Peyer's patch (tissue), 4 donors: Measurements from ENCODE around the gene SMG7. TPM values are rescaled to one million over a fixed set of nuclear protein-coding genes. Genes with fewer than 3 reads are reported as not detected.

ENCODE experiments used
- DNase-seq, 3 donors: peaks; one replicate each; pipeline ENCODE4 v3.0.0-alpha.2; 2017 to 2019
- H3K27ac ChIP-seq, 4 donors: fragments of 200-600 bp; sonication (generic); one replicate each; pipeline ENCODE4 v1.5.1; 2016 to 2019
- H3K27me3 ChIP-seq, 2 donors: fragments of 200-600 bp; sonication (generic); one replicate each; pipeline ENCODE4 v1.5.1; 2019
- H3K36me3 ChIP-seq, 3 donors: fragments of 200-600 bp; sonication (generic); one replicate each; pipeline ENCODE4 v1.5.1; 2016 to 2019
- H3K4me1 ChIP-seq, 4 donors: fragments of 200-600 bp; sonication (generic); one replicate each; pipeline ENCODE4 v1.5.1; 2016 to 2019
- H3K4me3 ChIP-seq, 4 donors: fragments of 200-600 bp; sonication (generic); 1 replicate in 3 of 4; 2 replicates in 1 of 4; pipeline ENCODE4 v1.5.1; 2016 to 2019; ENCODE audit warnings: mild to moderate bottlenecking in 1 of 4
- H3K9me3 ChIP-seq, 4 donors: fragments of 200-600 bp; sonication (generic); one replicate each; pipeline ENCODE4 v1.5.1; 2016 to 2019; ENCODE audit warnings: mild to moderate bottlenecking in 1 of 4
- POLR2A ChIP-seq, 2 donors: fragments of 450-650 bp; IDR thresholded peaks; one replicate each; pipeline ENCODE4 v1.5.1; 2017; ENCODE audit warnings: antibody characterized with exemption in 2 of 2, mild to moderate bottlenecking in 2 of 2, moderate library complexity in 2 of 2
- total RNA-seq, 4 donors: library from RNA; depleted of rRNA; stranded (reverse); fragments of >200 nt; gene quantifications; one replicate each; pipeline ENCODE4 v1.1.0, GENCODE V29; 2016
- TF ChIP-seq, protein P1 (sequence below), 6 experiments: fragments of 450-650 bp in 4 of 6; fragments of 200-600 bp in 2 of 6; sonication (generic) in 1 of 6; IDR thresholded peaks; one replicate each; pipeline ENCODE4 v1.5.1; 2017 to 2019; ENCODE audit warnings: antibody characterized with exemption in 6 of 6, mild to moderate bottlenecking in 3 of 6, moderate library complexity in 1 of 6

Gene SMG7
- total RNA-seq, 4 donors from 2014 or later, result 46.2 to 72.7 (median 54.3) TPM

- TF ChIP-seq POLR2A (IDR thresholded peaks at IDR 0.05), result no peak
- H3K27ac ChIP-seq, result no peak overlapping the region
- H3K4me1 ChIP-seq, result peaks cover 0 to 30% (median 8%) of the 10 kb centered on the region in 4 donors
- no peaks in the 10 kb centered on the region for H3K36me3 ChIP-seq
- no peak overlapping the region for H3K4me3 ChIP-seq
- H3K9me3 ChIP-seq, result no peaks in the 10 kb centered on the region
- no peaks in the 10 kb centered on the region for H3K27me3 ChIP-seq
- no peak for DNase-seq
These were observed 8.7 kb downstream of the SMG7 start for GRCh38 chr1:183480971-183481441.

GRCh38 chr1:183483224-183483623 is 10.9 kb downstream of the SMG7 start:
- Histone ChIP-seq H3K27me3 (no peaks in the 10 kb centered on the region), H3K4me1 (peaks cover 0 to 22% (median 7%) of the 10 kb centered on the region in 4 donors), H3K27ac (no peak overlapping the region), H3K36me3 (no peaks in the 10 kb centered on the region), H3K4me3 (no peak overlapping the region), H3K9me3 (no peaks in the 10 kb centered on the region)
- no peak for DNase-seq
- TF ChIP-seq POLR2A (IDR thresholded peaks at IDR 0.05), result no peak
- TF ChIP-seq, protein P1, sequence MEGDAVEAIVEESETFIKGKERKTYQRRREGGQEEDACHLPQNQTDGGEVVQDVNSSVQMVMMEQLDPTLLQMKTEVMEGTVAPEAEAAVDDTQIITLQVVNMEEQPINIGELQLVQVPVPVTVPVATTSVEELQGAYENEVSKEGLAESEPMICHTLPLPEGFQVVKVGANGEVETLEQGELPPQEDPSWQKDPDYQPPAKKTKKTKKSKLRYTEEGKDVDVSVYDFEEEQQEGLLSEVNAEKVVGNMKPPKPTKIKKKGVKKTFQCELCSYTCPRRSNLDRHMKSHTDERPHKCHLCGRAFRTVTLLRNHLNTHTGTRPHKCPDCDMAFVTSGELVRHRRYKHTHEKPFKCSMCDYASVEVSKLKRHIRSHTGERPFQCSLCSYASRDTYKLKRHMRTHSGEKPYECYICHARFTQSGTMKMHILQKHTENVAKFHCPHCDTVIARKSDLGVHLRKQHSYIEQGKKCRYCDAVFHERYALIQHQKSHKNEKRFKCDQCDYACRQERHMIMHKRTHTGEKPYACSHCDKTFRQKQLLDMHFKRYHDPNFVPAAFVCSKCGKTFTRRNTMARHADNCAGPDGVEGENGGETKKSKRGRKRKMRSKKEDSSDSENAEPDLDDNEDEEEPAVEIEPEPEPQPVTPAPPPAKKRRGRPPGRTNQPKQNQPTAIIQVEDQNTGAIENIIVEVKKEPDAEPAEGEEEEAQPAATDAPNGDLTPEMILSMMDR (IDR thresholded peaks at IDR 0.05), result no peak

DNA sequence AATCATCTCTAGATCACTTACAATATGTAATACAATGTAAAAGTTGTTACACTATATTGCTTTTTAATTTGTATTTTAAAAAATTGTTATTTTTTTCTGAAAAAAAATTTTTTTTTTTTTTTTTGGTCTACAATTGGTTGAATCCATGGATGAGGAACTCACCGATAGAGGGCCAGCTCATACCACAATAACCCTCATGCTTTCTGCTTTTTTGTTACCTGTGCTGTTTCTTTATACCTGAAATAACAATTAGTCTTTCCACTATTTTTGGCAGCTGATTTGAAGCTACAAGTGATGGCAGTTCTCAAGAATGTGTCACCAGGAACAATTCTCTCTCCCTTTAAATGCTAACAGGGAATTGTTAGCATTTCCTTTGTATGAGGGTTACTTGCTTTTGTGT is 12.0 kb downstream of the SMG7 start:
- Histone ChIP-seq H3K4me3 (no peak overlapping the region), H3K27ac (no peak overlapping the region), H3K9me3 (no peaks in the 10 kb centered on the region), H3K36me3 (no peaks in the 10 kb centered on the region), H3K27me3 (no peaks in the 10 kb centered on the region), H3K4me1 (peaks cover 0 to 12% (median 4%) of the 10 kb centered on the region in 4 donors)
- no peak for DNase-seq
- no peak for TF ChIP-seq POLR2A (IDR thresholded peaks at IDR 0.05)
- TF ChIP-seq, protein P1 (IDR thresholded peaks at IDR 0.05), result no peak

- no peak for TF ChIP-seq POLR2A (IDR thresholded peaks at IDR 0.05)
- TF ChIP-seq, protein P1 (IDR thresholded peaks at IDR 0.05), result no peak
- H3K4me3 ChIP-seq, result no peak overlapping the region
- no peaks in the 10 kb centered on the region for H3K9me3 ChIP-seq
- H3K27me3 ChIP-seq, result no peaks in the 10 kb centered on the region
- no peaks in the 10 kb centered on the region for H3K36me3 ChIP-seq
- peaks cover 0 to 8% (median 4%) of the 10 kb centered on the region in 4 donors for H3K4me1 ChIP-seq
- DNase-seq, result no peak
- H3K27ac ChIP-seq, result no peak overlapping the region
These were observed 12.6 kb downstream of the SMG7 start for GRCh38 chr1:183484851-183485250.

- TF ChIP-seq, protein P1 (IDR thresholded peaks at IDR 0.05), result no peak
- no peak for TF ChIP-seq POLR2A (IDR thresholded peaks at IDR 0.05)
- no peak for DNase-seq
- Histone ChIP-seq H3K4me1 (no peaks in the 10 kb centered on the region), H3K9me3 (no peaks in the 10 kb centered on the region), H3K27ac (no peak overlapping the region), H3K36me3 (no peaks in the 10 kb centered on the region), H3K27me3 (no peaks in the 10 kb centered on the region), H3K4me3 (no peak overlapping the region)
These were observed 15.6 kb downstream of the SMG7 start for GRCh38 chr1:183487674-183488442.

DNA sequence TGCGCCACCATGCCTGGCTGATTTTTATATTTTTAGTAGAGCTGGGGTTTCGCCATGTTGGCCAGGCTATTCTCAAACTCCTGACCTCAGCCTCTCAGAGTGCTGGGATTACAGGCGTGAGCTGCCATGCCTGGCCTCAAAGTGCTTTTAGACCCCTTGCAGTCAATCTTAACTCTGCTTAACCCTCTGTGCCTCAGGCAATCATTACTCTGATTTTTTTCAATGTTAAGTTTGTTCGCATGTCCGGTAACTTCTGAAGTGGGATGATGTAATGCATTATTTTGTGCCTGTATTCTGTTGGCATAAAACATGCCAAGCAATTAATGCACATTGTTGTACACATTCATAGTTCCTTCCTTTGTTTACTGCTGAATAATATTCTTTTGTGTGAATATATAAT is 18.6 kb downstream of the SMG7 start:
- Histone ChIP-seq H3K4me3 (no peak overlapping the region), H3K9me3 (no peaks in the 10 kb centered on the region), H3K36me3 (no peaks in the 10 kb centered on the region), H3K4me1 (no peaks in the 10 kb centered on the region), H3K27me3 (no peaks in the 10 kb centered on the region), H3K27ac (no peak overlapping the region)
- TF ChIP-seq, protein P1 (IDR thresholded peaks at IDR 0.05), result no peak
- no peak for TF ChIP-seq POLR2A (IDR thresholded peaks at IDR 0.05)
- no peak for DNase-seq
